ENCODE data around the gene RHOXF2. TPM values are rescaled to one million over a fixed set of nuclear protein-coding genes. Genes with fewer than 3 reads are reported as not detected.
"Not testable (repeated sequence)": the region's sequence is repeated elsewhere in the genome, so short reads cannot be mapped to it uniquely, and the experiment has no call there.

RHOXF2 gene
- total RNA-seq (2021): not detected in 2 replicates
- long read RNA-seq: 0 reads

GRCh38 chrX:120158313-120158712 is at the start of gene RHOXF2:
Gene RHOXF2, plus strand, starts transcription at chrX:120158613. Its CDS starts 138 bp downstream, at chrX:120158751.
- not testable (repeated sequence) for H3K4me2 ChIP-seq (ENCODE audit: insufficient read depth, insufficient read length, low read length); H4K5ac ChIP-seq (ENCODE audit: insufficient read length, low read depth, low read length); H3K9me3 Mint-ChIP-seq; H2BK15ac ChIP-seq (ENCODE audit: low read depth, low read length); H3K23me2 ChIP-seq (ENCODE audit: insufficient read length, low read depth, low read length, poor library complexity, severe bottlenecking); H2BK5ac ChIP-seq (ENCODE audit: insufficient read length, low read length); H3K79me2 ChIP-seq (ENCODE audit: insufficient read depth, low read length); H3K27ac ChIP-seq (ENCODE audit: insufficient read length, low read depth, low read length); H4K20me1 ChIP-seq (ENCODE audit: control insufficient read depth, insufficient read depth, insufficient read length); H3K79me1 ChIP-seq (ENCODE audit: insufficient read depth, low read depth, low read length, poor library complexity, severe bottlenecking); H3T11ph ChIP-seq (ENCODE audit: low read length); H4K91ac ChIP-seq (ENCODE audit: insufficient read length, low read depth, low read length); H3K14ac ChIP-seq (ENCODE audit: insufficient read depth, low read length); H2AFZ ChIP-seq (ENCODE audit: low read length); H3K27ac Mint-ChIP-seq; H2BK12ac ChIP-seq (ENCODE audit: insufficient read length, low read depth, low read length); H4K8ac ChIP-seq (replicated peaks; ENCODE audit: insufficient read length, low read depth, low read length); DNase-seq; H3K4me1 ChIP-seq (ENCODE audit: insufficient read depth, low read length); H3K56ac ChIP-seq (ENCODE audit: insufficient read length, low read depth, low read length); H3K4me1 Mint-ChIP-seq; H3K9me3 ChIP-seq (ENCODE audit: control insufficient read depth, low read depth, low read length); H3K27me3 ChIP-seq (ENCODE audit: insufficient read depth, low read length); H3K4me3 Mint-ChIP-seq; H2AK5ac ChIP-seq (ENCODE audit: insufficient read length, low read length); H2BK120ac ChIP-seq (ENCODE audit: low read depth, low read length, poor library complexity, severe bottlenecking); H3K9ac ChIP-seq (ENCODE audit: extremely low read depth, insufficient read length, low read length); H3K36me3 Mint-ChIP-seq (ENCODE audit: insufficient read depth in 1 of 3, low read depth in 3 of 3); H2BK20ac ChIP-seq (ENCODE audit: low read depth, low read length, poor library complexity, severe bottlenecking); H3K23ac ChIP-seq (ENCODE audit: insufficient read length, low read depth, low read length); H3K27me3 Mint-ChIP-seq (ENCODE audit: low read depth); H3K4ac ChIP-seq (ENCODE audit: low read depth, low read length); H3K18ac ChIP-seq (ENCODE audit: insufficient read length, low read depth, low read length)
- WGBS (ENCODE audit: extremely low coverage, insufficient read length, low lambda C conversion rate): no CpG with 5 or more reads among the region's 15 CpGs

Data from H9 (cell line).